NCI-H345 treated with DMSO at 0.1 percent for 48 hours (cell line): ENCODE results near the gene PRPF40B.
"Not testable (repeated sequence)": the region's sequence is repeated elsewhere in the genome, so short reads cannot be mapped to it uniquely, and the experiment has no call there.

Experiments used
- DNase-seq: peaks from one replicate; lab custom pipeline; 2025; ENCODE audit not compliant: unreplicated experiment; lab: John Stamatoyannopoulos, UW

PRPF40B gene

DNA sequence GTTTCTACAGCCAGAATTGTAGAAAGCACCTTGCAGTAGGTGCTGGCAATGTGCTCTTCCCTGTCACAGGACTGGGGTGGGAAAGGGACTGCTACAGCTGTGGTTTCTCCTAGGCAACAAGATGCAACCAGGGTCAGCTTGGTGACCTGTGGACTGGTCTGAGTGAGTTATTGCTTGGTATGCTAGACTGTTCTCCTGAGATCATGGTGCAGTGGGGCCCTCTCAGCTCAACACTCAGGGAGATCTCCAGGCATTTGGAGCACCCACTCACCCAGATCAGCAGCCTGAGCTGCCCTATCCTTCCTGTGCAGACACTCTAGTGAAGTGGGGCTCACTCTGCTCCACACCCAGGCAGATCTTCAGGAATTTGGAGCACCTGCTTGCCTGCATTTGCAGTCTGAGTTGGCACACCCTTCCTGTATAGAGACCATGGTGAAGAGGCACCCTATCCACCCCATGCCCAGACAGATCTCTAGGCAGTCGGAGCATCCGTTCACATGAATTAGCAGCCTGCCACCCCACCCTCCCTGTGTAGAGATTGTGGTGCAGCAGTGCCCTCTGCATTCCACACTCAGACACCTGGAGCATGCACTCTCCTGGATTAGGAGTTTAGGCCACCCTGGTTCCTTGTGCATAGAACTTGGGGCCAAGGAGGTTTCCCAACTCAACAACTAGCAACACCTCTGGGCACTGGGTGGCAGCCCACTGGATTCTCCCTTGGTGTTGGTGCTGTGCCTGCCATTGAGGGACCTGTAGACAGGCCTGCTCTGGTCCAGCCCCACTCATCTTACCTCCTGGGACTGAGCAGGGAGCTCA lies 14.1 kb upstream of the PRPF40B start:
- DNase-seq: no peak

DNA sequence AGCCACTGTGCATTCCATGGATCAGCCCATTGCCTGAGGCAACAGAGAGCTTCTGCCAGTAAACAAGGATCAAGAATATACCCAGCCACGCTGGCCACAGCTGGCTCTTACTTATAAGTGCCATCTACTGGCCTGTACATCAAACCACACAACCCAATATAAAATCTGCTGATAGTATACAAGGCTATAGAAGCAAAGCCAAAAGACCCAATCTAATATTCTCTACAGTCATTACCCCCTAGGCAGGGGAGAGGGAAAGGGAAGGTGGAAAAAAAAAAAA lies 13.5 kb upstream of the PRPF40B start:
- DNase-seq: no peak

DNA sequence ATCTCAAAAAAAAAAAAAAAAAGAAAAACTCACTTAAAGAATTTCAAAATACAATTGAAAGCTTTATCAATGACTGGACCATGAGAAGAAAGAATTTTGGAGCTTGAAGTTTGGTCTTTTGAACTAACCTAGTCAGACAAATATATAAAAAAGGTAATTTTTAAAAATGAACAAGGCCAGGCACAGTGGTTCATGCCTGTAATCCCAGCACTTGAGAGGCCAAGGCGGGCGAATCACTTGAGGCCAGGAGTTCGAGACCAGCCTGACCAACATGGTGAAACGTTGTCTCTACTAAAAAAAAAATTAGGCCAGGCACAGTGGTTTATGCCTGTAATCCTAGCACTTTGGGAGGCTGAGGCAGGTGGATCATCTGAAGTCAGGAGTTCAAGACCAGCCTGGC lies 12.6 kb upstream of the PRPF40B start:
- not testable (repeated sequence) for DNase-seq

DNA sequence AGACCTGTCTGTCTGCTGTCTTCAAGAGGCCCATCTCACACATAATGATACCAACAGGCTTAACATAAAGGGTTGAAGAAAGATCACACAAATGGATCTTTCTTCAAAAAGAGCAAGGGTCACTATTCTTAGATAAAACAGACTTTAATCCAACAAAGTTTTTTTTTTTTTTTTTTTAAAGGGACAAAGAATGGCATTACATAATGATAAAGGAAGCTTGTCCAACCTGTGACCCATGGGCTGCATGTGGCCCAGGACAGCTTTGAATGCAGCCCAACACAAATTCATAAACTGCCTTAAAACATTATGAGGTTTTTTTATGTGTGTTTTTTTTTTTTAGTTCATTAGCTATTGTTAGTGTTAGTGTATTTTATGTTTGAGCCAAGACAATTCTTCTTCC lies 11.2 kb upstream of the PRPF40B start:
- DNase-seq: no peak

DNA sequence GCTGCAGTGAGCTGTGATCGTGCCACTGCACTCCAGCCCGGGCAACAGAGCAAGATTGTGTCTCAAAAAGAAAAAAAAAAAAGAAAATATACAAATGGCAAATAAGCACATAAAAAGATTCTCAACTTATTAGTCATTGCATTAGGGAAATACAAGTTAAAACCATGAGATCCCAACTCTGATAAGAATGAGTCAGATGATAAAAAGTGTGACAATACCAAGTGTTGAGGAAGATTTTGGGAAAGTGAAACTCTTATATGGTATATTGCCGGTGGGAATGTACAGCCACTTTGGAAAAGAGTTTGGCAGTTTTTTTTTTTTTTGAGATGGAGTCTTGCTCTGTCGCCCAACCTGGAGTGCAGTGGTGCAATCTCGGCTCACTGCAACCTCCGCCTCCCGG lies 7.6 kb upstream of the PRPF40B start:
- no peak for DNase-seq

DNA sequence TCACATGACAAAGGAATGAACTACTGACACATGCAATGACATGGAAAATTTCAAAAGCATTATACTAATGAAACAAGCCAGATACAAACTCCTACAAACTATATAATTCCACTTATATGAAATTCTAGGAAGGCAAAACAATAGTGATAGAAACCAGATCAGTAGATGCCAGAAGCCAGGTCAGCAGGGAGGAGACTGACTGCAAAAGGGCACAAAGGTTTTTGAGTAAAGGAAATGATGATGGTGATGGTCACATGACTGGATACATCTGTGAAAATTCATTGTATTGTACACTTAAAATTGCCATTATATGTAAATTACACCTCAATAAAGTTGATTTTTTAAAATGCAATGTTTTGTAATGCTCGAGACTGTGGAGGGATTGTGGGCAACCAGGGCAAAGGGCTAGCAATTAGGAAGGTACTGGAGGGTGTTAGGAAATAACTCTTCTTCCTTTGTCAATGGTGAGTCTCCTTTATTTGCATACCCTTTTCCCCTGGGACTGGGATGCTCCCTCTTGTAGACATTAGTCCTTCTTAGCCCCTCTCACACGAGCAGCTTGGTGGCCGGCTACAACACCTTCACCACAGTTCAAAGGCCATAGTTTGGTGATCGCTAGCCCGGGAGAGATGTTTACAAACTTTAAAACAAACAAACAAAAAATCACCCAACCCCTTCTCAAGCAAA lies 6.7 kb upstream of the PRPF40B start:
- DNase-seq: no peak

DNA sequence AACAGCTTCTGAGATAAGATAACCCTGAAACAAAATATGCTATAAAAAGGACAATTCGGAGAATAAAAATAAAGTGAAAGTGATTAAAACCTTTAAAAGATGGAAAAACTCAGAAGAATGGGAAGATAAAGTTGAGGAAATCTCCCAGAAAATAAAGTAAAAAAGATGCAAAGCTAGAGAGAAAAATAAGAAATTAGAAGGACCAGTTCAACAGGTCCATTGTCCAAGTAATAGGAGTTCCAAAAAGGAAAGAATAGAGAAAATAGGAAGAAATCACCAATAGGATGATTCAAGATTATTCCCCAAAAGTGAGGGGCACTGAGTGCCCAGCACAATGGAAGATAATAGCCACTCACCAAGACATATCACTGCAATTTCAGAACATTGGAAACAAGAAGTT lies 4.8 kb upstream of the PRPF40B start:
- no peak for DNase-seq

DNA sequence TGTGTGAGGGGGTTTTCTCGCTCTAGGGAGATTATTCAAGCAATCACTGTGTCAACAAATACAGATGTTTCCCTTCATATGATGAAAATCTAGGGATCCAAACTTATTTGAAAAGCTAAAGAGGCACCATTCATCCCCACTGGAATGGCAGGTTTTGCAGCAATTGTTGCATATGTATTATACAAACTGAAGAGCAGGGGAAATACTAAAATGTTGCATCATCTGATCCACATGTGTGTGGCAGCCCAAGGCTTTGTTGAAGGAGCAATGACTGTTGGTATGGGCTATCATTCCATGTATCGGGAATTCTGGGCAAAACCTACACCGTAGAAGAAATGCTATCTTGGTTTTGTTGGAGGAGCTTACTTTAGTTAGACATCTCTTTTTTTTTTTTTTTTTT lies 4.1 kb upstream of the PRPF40B start:
- DNase-seq: no peak

DNA sequence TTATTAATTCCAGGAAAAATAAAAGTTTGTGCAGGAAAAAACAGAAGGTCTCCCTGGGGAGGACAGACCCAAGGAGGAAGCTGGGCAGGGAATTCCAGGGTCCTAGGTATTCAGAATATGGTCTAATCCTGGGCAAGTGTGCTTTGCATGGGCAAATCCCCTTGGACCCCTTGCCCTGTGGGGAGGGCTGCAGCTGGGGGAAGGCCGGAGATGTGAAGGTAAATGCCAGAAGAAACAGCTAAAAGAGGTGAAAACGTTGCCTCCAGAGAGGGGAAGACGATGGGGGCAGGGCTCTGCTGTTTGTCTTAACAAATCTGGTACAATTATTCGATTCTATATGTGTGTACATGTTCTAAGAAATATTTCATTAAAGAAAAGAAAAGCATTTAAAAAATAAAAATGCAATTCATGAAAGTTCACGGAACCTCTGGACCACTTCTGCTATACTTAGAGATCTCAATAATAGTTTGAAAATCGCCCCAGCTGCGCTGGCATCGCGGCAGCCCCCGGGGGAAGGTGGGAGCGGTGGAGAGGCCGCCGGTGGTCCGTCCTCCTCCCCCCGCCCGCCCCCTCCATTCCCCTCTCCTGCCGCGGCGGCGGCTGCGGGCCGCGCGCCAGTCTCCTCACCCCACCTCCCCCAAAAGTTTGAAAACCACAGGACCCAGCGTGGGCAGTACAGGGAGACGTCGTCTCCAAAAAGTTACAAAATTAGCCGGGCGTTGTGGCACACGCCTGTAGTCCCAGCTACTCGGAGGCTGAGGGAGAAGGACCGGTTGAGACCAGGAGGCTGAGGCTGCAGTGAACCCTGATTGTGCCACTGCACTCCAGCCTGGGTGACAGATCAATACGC lies 1.5 kb upstream of the PRPF40B start:
- DNase-seq: no peak

DNA sequence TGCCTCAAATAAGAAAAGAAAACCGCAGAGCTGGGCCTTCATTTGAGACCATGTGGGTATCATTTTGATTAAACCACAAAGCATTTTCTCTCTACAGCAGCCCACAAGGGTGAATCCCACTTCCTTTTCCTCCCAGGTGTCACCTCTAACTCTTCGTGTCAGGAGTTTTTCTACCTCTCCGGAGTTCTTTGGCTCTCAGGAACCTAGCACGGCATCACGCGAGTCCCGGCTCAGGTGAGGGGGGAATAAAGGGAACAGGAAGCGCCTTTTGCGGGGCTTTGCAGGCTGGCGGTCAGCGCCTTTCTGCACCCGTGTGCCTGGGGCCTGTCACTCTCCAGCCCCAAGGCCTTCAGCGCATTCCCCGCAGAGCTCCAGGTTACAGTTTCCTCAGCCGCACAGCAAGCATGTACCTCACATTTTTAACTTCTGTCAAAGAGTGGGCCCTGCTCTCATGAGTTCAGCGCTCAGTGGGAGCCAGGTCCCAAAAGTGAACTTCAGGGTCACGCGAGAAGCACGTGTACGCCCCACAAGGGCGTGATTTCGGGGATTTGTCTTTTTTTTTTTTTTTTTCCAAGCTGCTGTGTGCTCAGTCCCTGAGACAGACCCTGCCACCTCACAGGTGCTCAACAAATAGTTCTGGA lies 740 bp upstream of the PRPF40B start:
- DNase-seq: no peak

DNA sequence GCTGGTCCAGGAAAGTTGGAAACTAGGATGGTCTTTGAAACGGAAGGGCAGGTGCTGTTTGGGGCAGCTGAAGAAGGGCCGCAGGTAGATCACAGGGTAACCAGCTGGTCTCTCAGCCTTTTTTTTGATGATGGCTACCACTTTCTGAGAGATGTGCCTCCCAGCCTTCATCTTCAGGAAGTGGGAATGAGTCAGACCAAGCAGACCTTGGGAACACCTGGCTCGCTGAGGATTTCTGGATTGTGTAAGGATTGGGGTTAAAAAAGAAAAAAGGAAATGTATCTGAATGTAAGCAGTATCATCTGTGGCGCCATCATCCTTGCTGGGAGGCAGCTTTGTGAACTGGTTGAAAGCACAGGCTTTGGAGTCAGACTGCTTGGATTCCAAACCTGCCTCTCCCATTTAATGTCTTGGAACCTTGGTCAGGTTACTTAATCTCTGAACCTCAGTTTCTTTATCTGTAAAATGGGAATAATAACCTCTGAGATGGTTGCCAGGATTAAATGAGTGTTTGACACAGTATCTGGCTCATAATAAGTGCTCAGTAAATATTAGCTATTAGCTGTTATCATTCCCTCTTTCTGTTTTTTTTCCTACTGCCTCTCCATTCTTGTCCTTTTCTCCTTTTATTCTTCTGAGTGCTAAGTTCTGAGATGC lies 1.7 kb downstream of the PRPF40B start:
- no peak for DNase-seq

DNA sequence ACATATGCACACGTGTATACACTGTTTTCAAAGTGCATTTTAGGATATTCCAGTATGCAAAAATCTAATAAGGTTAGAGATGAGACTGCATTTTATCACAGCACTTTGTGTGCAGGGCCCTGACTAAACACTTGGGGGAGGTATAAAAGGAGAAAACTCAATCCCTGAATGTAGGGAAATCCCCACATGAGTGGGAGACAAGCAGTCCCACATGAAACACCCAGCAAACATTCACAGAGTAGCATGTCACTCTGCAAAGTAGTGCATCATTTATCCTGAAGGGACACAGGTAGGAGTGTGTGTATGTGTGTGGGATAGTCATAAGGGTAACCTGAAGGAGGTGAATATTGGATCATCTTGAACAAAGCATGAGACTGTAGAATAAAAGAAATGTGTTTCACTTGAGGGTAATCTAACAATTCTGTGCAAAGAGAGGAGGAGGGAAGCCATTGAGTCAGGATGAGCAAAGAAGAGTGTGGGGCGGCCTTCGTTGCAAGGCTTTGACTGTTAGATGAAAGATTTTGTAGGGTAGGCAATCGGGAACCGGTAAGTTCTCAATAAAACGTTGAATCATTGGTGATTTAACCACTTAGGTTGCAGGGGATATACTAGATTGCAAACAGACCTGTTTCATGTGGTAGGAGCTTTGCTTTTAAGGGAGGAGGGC lies 2.9 kb downstream of the PRPF40B start:
- no peak for DNase-seq

DNA sequence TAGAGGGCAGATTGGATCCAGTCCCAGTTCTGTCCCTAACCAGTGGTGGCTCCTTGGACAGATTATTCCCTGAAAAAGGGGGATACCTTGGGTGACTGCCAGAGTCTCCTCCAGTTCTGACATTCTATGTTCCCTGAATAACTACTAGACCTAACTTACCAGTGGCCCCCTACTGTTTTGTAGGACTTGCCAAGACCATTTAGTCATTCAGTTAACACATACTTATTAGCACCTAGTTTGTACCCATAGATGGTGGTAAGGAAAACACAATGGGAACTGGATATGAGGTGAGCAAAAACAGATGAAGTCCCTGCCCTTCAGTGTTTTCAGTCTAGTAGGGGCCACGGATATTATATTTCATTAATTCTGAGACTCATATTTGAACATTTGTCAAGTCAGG lies 3.5 kb downstream of the PRPF40B start:
- DNase-seq: no peak

DNA sequence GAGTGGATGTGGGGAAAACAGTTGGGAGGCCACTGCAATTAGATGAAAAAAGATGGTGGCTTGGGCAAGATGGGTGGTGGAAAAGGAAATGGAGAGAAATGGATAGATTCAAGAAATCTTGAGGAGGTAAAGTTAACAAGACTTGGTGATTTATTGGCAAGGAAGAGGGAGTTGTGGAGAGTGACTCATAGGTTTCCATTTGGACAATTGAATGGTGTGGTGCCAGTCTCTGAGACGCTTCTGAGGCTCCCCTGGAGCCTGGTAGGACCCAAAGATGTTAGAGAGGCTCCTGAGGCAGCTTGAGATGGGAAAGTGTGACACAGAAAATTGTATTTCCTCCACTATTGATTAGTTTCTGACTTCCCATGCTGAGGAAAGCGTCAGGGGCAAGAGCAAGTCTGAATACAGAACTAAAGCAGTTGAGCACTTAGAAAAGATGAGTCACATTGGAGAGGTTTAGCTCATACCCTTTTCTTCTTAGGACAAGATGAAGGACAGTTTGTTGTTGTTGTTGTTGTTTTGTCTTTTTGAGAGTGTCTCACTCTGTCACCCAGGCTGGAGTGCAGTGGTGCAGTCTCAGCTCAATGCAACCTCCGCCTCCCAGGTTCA lies 4.5 kb downstream of the PRPF40B start:
- no peak for DNase-seq

DNA sequence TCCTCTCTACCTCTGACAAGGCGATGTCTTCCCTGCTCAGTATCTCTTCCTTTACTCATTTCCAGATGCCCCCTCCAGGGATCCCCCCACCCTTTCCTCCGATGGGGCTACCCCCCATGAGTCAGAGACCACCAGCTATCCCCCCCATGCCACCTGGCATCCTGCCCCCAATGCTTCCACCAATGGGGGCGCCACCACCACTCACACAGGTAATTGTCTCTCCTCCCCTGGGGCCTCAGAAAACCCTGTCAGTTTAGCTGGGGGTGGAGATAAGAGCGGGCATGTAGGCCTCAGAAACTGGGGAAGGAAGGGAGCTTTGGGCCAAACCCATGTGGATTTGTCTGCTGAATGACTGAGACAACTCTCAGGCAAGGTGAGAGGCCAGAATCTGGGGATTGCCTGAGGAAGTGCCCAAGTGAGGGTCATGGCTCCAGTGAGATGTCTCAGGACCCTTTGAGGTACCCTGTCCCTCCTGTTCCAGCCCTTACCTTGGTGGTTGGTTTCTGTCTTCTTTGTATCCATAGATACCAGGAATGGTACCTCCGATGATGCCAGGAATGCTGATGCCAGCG lies 8.1 kb downstream of the PRPF40B start:
- DNase-seq: no peak

DNA sequence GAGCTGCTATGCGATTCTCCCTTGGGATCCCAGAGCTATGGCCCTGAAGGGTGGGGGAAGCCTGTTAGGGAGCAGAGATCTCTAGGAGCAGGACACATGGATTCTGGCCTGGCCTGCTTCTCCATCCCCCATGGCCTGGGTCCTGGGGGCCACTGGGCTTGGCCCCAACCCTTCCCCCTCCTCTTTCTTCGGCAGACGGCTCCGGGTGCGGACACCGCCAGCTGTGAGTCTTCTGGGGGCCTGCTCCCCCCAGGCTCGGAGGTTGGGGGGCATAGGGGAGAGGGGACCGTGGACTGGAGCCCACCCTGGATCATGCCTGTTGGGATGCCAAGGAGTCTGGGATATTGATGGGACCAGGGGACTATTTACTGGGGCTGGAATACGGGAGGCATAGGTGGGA lies 9.0 kb downstream of the PRPF40B start:
- DNase-seq: no peak

DNA sequence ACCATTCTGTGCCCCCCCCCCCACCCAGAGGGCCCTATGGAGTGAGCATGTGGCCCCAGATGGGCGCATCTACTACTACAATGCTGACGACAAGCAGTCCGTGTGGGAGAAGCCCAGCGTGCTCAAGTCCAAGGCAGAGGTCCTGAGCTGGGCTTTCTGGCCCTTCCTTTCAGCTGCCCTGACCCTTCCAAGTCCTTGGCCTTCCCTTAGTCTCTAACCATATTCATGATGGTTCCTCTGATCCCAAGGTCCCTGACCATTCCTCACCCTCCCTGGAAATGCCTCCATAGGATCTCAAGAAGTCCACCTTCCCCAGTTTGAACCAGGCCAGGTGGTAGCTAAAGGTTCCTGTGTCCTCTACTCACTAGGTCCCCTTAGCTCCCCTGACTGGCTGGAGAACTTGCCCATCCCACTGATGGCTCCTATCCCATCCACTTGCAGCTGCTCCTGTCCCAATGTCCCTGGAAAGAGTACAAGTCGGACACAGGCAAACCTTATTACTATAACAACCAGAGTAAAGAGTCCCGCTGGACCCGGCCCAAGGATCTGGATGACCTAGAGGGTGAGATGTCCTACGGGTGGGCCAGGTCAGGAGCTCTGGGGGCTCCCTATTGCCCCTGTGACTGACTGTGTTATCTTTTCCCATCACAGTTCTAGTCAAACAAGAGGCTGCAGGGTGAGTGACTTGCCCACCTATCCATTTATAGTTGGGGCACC lies 9.8 kb downstream of the PRPF40B start:
- no peak for DNase-seq

DNA sequence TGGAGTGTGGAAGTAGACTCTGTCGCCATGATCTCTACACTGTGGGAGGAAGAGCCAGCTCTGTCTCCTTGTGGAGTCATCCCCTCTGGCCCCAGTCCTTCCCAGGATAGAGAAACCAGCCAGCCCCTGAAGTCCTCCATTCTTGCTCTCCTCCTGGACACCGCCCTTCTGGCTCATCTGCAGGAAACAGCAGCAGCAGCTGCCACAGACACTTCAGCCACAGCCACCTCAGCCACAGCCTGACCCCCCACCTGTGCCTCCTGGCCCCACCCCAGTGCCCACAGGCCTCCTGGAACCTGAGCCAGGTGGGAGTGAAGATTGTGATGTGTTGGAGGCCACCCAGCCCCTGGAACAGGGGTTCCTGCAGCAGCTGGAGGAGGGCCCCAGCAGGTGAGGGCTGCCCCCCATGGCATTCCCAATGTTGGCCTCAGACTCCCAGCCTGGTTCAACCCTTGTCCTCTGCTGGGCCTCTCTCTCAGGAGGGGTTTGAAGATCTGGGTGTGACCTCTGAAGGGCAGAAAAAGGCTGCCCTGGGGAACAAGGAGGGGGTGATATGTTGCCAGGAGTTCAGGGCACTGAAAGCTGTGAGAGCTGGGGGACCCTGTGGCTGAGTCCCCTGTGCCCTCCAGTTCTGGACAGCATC lies 10.5 kb downstream of the PRPF40B start:
- DNase-seq: no peak

DNA sequence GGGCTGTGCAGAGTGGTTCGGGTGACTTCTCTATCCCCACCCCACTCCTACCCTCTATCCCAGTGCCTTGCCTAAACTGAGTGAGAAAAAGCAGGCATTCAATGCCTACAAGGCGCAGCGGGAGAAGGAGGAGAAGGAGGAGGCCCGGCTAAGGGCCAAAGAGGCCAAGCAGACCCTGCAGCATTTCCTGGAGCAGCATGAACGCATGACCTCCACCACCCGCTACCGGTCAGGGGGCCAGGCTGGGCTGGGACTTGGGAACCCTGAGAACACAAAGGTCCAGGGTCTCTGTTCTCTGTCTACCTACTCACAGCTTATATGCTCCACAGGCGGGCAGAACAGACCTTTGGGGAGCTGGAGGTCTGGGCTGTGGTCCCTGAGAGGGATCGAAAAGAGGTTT lies 11.7 kb downstream of the PRPF40B start:
- DNase-seq: no peak
